Endodermal cell (in vitro differentiated cells): ENCODE measurements around the gene CLIC3. TPM values are rescaled to one million over a fixed set of nuclear protein-coding genes. Genes with fewer than 3 reads are reported as not detected.
A peak's percentile ranks its signal among the peaks of the same experiment; 100 is the strongest.

Experiments
- DNase-seq: peaks from one replicate; pipeline ENCODE4 v3.0.0-alpha.2; 2017
- H3K27ac ChIP-seq: 2 replicates; pipeline ENCODE4 v1.5.1; 2013; ENCODE audit warnings: mild to moderate bottlenecking, low read depth, low read length, moderate library complexity
- H3K27me3 ChIP-seq: 2 replicates; pipeline ENCODE4 v1.6.1; 2013; ENCODE audit warnings: mild to moderate bottlenecking, low read length, moderate library complexity; ENCODE audit not compliant: insufficient read depth, control insufficient read depth, poor library complexity, severe bottlenecking
- H3K36me3 ChIP-seq: 2 replicates; pipeline ENCODE4 v1.7.0; 2013; ENCODE audit warnings: mild to moderate bottlenecking, low read length, moderate library complexity; ENCODE audit not compliant: control insufficient read depth, insufficient read depth
- H3K4me1 ChIP-seq: one replicate; pipeline ENCODE4 v1.7.0; 2013; ENCODE audit warnings: low read length; ENCODE audit not compliant: control insufficient read depth, insufficient read depth
- H3K4me3 ChIP-seq: 2 replicates; pipeline ENCODE4 v1.5.1; 2013; ENCODE audit warnings: mild to moderate bottlenecking, low read length, moderate library complexity
- H3K9ac ChIP-seq: 2 replicates; pipeline ENCODE4 v1.6.1; 2013; ENCODE audit warnings: mild to moderate bottlenecking, low read length, moderate library complexity; ENCODE audit not compliant: poor library complexity, severe bottlenecking; ENCODE audit errors: extremely low read depth
- H3K9me3 ChIP-seq: 2 replicates; pipeline ENCODE4 v1.6.1; 2013; ENCODE audit warnings: mild to moderate bottlenecking, low read length, moderate library complexity; ENCODE audit not compliant: control insufficient read depth
- H3K27ac Mint-ChIP-seq: 2 replicates; pipeline ENCODE4 v1.8.0; 2020; ENCODE audit warnings: mixed read lengths
- H3K27me3 Mint-ChIP-seq: 2 replicates; pipeline ENCODE4 v1.8.0; 2021; ENCODE audit warnings: mild to moderate bottlenecking, mixed read lengths; ENCODE audit not compliant: insufficient read depth
- H3K36me3 Mint-ChIP-seq: 2 replicates; pipeline ENCODE4 v1.8.0; 2020; ENCODE audit warnings: low read depth, mixed read lengths
- H3K4me1 Mint-ChIP-seq: 2 replicates; pipeline ENCODE4 v1.8.0; 2020; ENCODE audit warnings: mixed read lengths
- H3K4me3 Mint-ChIP-seq: 2 replicates; pipeline ENCODE4 v1.8.0; 2020; ENCODE audit warnings: mild to moderate bottlenecking, moderate library complexity, mixed read lengths
- H3K9me3 Mint-ChIP-seq: 2 replicates; pipeline ENCODE4 v1.8.0; 2020; ENCODE audit warnings: mild to moderate bottlenecking, mixed read lengths
- CTCF ChIP-seq: fragments of 200-600 bp; sonication (generic); conservative IDR thresholded peaks from 2 replicates; pipeline ENCODE4 v1.5.0; 2021; ENCODE audit warnings: antibody characterized with exemption, mild to moderate bottlenecking
- WGBS, 2 experiments: methylation state at CpG; one replicate each; pipeline versions ENCODE4 v1.1.5 to v1.1.7; 2013; ENCODE audit warnings: missing lambda C conversion rate in 2 of 2, mixed read lengths in 1 of 2; ENCODE audit not compliant: insufficient coverage in 1 of 2, insufficient read length in 1 of 2; 5-methylcytosine and 5-hydroxymethylcytosine counted together
- total RNA-seq, 2 donors: library from RNA; stranded (reverse); fragmentation: NEBNext Ultra II Directional in 1 of 2; extraction: Animal tissue kit (Norgen Biotek cat#: 25700) in 1 of 2; gene quantifications; 2 replicates in 1 of 2; 3 replicates in 1 of 2; pipeline ENCODE4 v1.2.1, GENCODE V29; 2021

Gene CLIC3
- total RNA-seq, 2 donors from 2014 or later = 0.46 TPM; not detected in 1

GRCh38 chr9:136994888-136995230 lies 1.5 kb downstream of the CLIC3 start:
- Histone ChIP-seq H3K9ac (no peak overlapping the region), H3K4me1 (peaks cover 4% of the 10 kb centered on the region), H3K36me3 (peaks cover 9% of the 10 kb centered on the region), H3K27me3 (no peaks in the 10 kb centered on the region), H3K27ac (no peak overlapping the region), H3K4me3 (no peak overlapping the region), H3K9me3 (peaks cover 14% of the 10 kb centered on the region)
- no peak overlapping the region for H3K4me3 Mint-ChIP-seq
- peaks cover 4% of the 10 kb centered on the region for H3K36me3 Mint-ChIP-seq
- no peak for DNase-seq
- peaks cover 8% of the 10 kb centered on the region for H3K27me3 Mint-ChIP-seq
- TF ChIP-seq CTCF = no peak
- no peak overlapping the region for H3K27ac Mint-ChIP-seq
- peaks cover 2% of the 10 kb centered on the region for H3K4me1 Mint-ChIP-seq
- WGBS, 2 experiments = 82 to 94% methylated on average over 6 to 40 of the region's 40 CpGs
- peaks cover 17% of the 10 kb centered on the region for H3K9me3 Mint-ChIP-seq

GRCh38 chr9:136994180-136994887 lies 2.0 kb downstream of the CLIC3 start:
- WGBS, 2 experiments = 84 to 91% methylated on average over 45 to 54 of the region's 54 CpGs
- Mint-ChIP-seq H3K27ac (no peak overlapping the region), H3K27me3 (peaks cover 8% of the 10 kb centered on the region), H3K4me1 (peaks cover 6% of the 10 kb centered on the region), H3K4me3 (peak overlapping the region; percentile 73), H3K9me3 (peaks cover 17% of the 10 kb centered on the region), H3K36me3 (peaks cover 4% of the 10 kb centered on the region)
- no peak overlapping the region for H3K4me3 ChIP-seq
- TF ChIP-seq CTCF = no peak
- peaks cover 14% of the 10 kb centered on the region for H3K9me3 ChIP-seq
- no peaks in the 10 kb centered on the region for H3K27me3 ChIP-seq
- no peak overlapping the region for H3K9ac ChIP-seq
- no peak overlapping the region for H3K27ac ChIP-seq
- peaks cover 4% of the 10 kb centered on the region for H3K4me1 ChIP-seq
- DNase-seq = no peak
- H3K36me3 ChIP-seq = peaks cover 9% of the 10 kb centered on the region

GRCh38 chr9:136992819-136993369 lies 3.5 kb downstream of the CLIC3 start:
- Mint-ChIP-seq H3K4me1 (peaks cover 6% of the 10 kb centered on the region), H3K27me3 (peaks cover 11% of the 10 kb centered on the region), H3K9me3 (peaks cover 17% of the 10 kb centered on the region), H3K27ac (no peak overlapping the region), H3K4me3 (peak overlapping the region; percentile 73), H3K36me3 (peaks cover 4% of the 10 kb centered on the region)
- peak; percentile 72 for DNase-seq
- no peaks in the 10 kb centered on the region for H3K27me3 ChIP-seq
- peaks cover 14% of the 10 kb centered on the region for H3K9me3 ChIP-seq
- H3K4me3 ChIP-seq = peak overlapping the region; percentile 90
- H3K27ac ChIP-seq = no peak overlapping the region
- H3K36me3 ChIP-seq = peaks cover 9% of the 10 kb centered on the region
- 46 to 56% methylated on average over 10 to 18 of the region's 18 CpGs for WGBS, 2 experiments
- TF ChIP-seq CTCF = no peak
- peak overlapping the region; percentile 47 for H3K9ac ChIP-seq
- H3K4me1 ChIP-seq = peaks cover 4% of the 10 kb centered on the region
